ENCODE results near the gene COQ5.

Gene COQ5

GRCh38 chr12:120485961-120486881 is 42.7 kb downstream of the COQ5 start:
- in situ Hi-C loops (cut with HindIII; ENCODE audit: low sequenced_read_pairs), result no loop called here

GRCh38 chr12:120483621-120484020 is 45.3 kb downstream of the COQ5 start:
- in situ Hi-C loops (cut with HindIII; ENCODE audit: low sequenced_read_pairs), result no loop called here

- in situ Hi-C loops (cut with HindIII; ENCODE audit: low sequenced_read_pairs), result no loop called here
Measured at GRCh38 chr12:120481022-120481767, 47.8 kb downstream of the COQ5 start.

GRCh38 chr12:120480211-120480610 is 48.7 kb downstream of the COQ5 start:
- in situ Hi-C loops (cut with HindIII; ENCODE audit: low sequenced_read_pairs), result no loop called here

GRCh38 chr12:120479458-120479857 is 49.5 kb downstream of the COQ5 start:
- in situ Hi-C loops (cut with HindIII; ENCODE audit: low sequenced_read_pairs), result no loop called here

- in situ Hi-C loops (cut with HindIII; ENCODE audit: low sequenced_read_pairs), result no loop called here
Measured at GRCh38 chr12:120475643-120476042, 53.3 kb downstream of the COQ5 start.

GRCh38 chr12:120474616-120474960 is 54.4 kb downstream of the COQ5 start:
- in situ Hi-C loops (cut with HindIII; ENCODE audit: low sequenced_read_pairs), result no loop called here

GRCh38 chr12:120473807-120474615 is 54.9 kb downstream of the COQ5 start:
- in situ Hi-C loops (cut with HindIII; ENCODE audit: low sequenced_read_pairs), result no loop called here

GRCh38 chr12:120472521-120472920 is 56.4 kb downstream of the COQ5 start:
- in situ Hi-C loops (cut with HindIII; ENCODE audit: low sequenced_read_pairs), result no loop called here

GRCh38 chr12:120470150-120470784 is 58.7 kb downstream of the COQ5 start:
- in situ Hi-C loops (cut with HindIII; ENCODE audit: low sequenced_read_pairs), result no loop called here

GRCh38 chr12:120469450-120470149 is 59.4 kb downstream of the COQ5 start, which contains the start of gene SRSF9:
Gene SRSF9, minus strand, starts transcription at chr12:120469748. Its CDS starts 139 bp downstream, at chr12:120469609.
- in situ Hi-C loops (cut with HindIII; ENCODE audit: low sequenced_read_pairs), result no loop called here

- in situ Hi-C loops (cut with HindIII; ENCODE audit: low sequenced_read_pairs), result no loop called here
Measured at GRCh38 chr12:120468821-120469449, 60.0 kb downstream of the COQ5 start.

GRCh38 chr12:120468325-120468820 is 60.6 kb downstream of the COQ5 start:
- in situ Hi-C loops (cut with HindIII; ENCODE audit: low sequenced_read_pairs), result no loop called here

- in situ Hi-C loops (cut with HindIII; ENCODE audit: low sequenced_read_pairs), result no loop called here
Measured at GRCh38 chr12:120467439-120467838, 61.5 kb downstream of the COQ5 start.

GRCh38 chr12:120466560-120467315 is 62.2 kb downstream of the COQ5 start:
- in situ Hi-C loops (cut with HindIII; ENCODE audit: low sequenced_read_pairs), result no loop called here

- in situ Hi-C loops (cut with HindIII; ENCODE audit: low sequenced_read_pairs), result no loop called here
Measured at GRCh38 chr12:120465756-120466155, 63.2 kb downstream of the COQ5 start.

- in situ Hi-C loops (cut with HindIII; ENCODE audit: low sequenced_read_pairs), result no loop called here
Measured at GRCh38 chr12:120463712-120464111, 65.2 kb downstream of the COQ5 start.

GRCh38 chr12:120462099-120462640 is 66.8 kb downstream of the COQ5 start:
- in situ Hi-C loops (cut with HindIII; ENCODE audit: low sequenced_read_pairs), result no loop called here
